AG04450 (cell line): ENCODE results near the gene WWP2. TPM values are rescaled to one million over a fixed set of nuclear protein-coding genes. Genes with fewer than 3 reads are reported as not detected.

ENCODE experiments used
- CTCF ChIA-PET: fragments of 300-600, 350-600 bp; formaldehyde crosslinking; extraction: SDS; loops from one replicate; lab custom pipeline; 2022; ENCODE audit warnings: antibody characterized with exemption, inconsistent platforms; lab: Charles Lee
- POLR2A ChIA-PET: fragments of 350-600 bp; formaldehyde crosslinking; extraction: SDS; loops from one replicate; lab custom pipeline; 2021; ENCODE audit warnings: antibody characterized with exemption, inconsistent platforms; lab: Yijun Ruan, JAX
- DNase-seq: peaks from one replicate; pipeline ENCODE4 v3.0.0-alpha.2; 2011; ENCODE audit warnings: low read depth, low spot score
- H3K27ac ChIP-seq: one replicate; pipeline ENCODE4 v1.5.1; 2012; ENCODE audit warnings: low read depth, low read length, control low read depth
- H3K27me3 ChIP-seq: one replicate; pipeline ENCODE4 v1.6.0; 2012; ENCODE audit warnings: low read length; ENCODE audit not compliant: control insufficient read depth, insufficient read depth
- H3K4me3 ChIP-seq: 2 replicates; pipeline ENCODE4 v1.5.1; 2011; ENCODE audit warnings: mild to moderate bottlenecking, low read depth, low read length, control low read depth
- H3K9me3 ChIP-seq: 2 replicates; pipeline ENCODE4 v1.5.1; 2012; ENCODE audit warnings: low read length; ENCODE audit not compliant: control insufficient read depth, insufficient read depth
- CTCF ChIP-seq: IDR thresholded peaks from 2 replicates; pipeline ENCODE4 v1.5.1; 2011; ENCODE audit warnings: low read depth, low read length, control low read depth, inconsistent platforms
- polyA plus RNA-seq: library from polyadenylated mRNA; depleted of rRNA; stranded (reverse); fragments of >200 nt; gene quantifications from 2 replicates; pipeline ENCODE4 v1.2.3, GENCODE V29; 2011

The WWP2 gene
- polyA plus RNA-seq, 1 experiment: 13.4 TPM

- peak overlapping the region; percentile 21 for H3K27ac ChIP-seq
- POLR2A ChIA-PET: no interaction called here
- DNase-seq: no peak
Observed at GRCh38 chr16:69890114-69890891, 128.2 kb downstream of the WWP2 start.

GRCh38 chr16:69890892-69891282, 128.8 kb downstream of the WWP2 start:
- Histone ChIP-seq H3K4me3 (no peak overlapping the region), H3K27me3 (no peaks in the 10 kb centered on the region), H3K27ac (peak overlapping the region; percentile 21), H3K9me3 (no peaks in the 10 kb centered on the region)
- DNase-seq: no peak
- POLR2A ChIA-PET: no interaction called here
- TF ChIP-seq CTCF: no peak
- CTCF ChIA-PET: interaction anchor here (0.7 kb wide), 1 partner anchor 40 kb away, joined by 3 read pairs; no protein-coding TSS in a partner anchor

More at GRCh38 chr16:69890114-69890891, 128.2 kb downstream of the WWP2 start:
- no peak for TF ChIP-seq CTCF
- CTCF ChIA-PET: interaction anchor here (0.7 kb wide), 1 partner anchor 40 kb away, joined by 3 read pairs; no protein-coding TSS in a partner anchor
- H3K4me3 ChIP-seq: no peak overlapping the region
- no peaks in the 10 kb centered on the region for H3K27me3 ChIP-seq
- no peaks in the 10 kb centered on the region for H3K9me3 ChIP-seq

DNA sequence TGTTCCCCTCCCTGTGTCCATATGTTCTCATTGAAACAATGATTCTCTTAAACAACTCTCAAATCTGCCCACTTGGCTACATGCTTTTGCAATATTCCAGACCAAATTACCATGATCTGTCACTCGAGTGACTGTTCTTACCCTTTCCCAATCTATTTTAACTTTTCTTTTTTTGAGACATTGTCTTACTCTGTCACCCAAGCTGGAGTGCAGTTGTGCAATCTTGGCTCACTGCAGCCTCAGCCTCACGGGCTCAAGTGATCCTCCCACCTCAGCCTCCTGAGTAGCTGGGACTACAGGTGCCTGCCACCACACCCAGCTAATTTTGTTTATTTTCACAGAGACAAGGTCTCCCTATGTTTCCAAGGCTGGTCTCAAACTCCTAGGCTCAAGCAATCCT, 130.2 kb downstream of the WWP2 start:
- no peak overlapping the region for H3K4me3 ChIP-seq
- TF ChIP-seq CTCF: no peak
- no peak overlapping the region for H3K27ac ChIP-seq
- POLR2A ChIA-PET: no interaction called here
- no peaks in the 10 kb centered on the region for H3K27me3 ChIP-seq
- CTCF ChIA-PET: no interaction called here
- H3K9me3 ChIP-seq: no peaks in the 10 kb centered on the region
- DNase-seq: no peak

- ChIA-PET CTCF (no interaction called here), POLR2A (no interaction called here)
- Histone ChIP-seq H3K27me3 (no peaks in the 10 kb centered on the region), H3K27ac (no peak overlapping the region), H3K9me3 (no peaks in the 10 kb centered on the region), H3K4me3 (no peak overlapping the region)
- no peak for TF ChIP-seq CTCF
- no peak for DNase-seq
Observed at GRCh38 chr16:69893106-69893505, 131.0 kb downstream of the WWP2 start.

DNA sequence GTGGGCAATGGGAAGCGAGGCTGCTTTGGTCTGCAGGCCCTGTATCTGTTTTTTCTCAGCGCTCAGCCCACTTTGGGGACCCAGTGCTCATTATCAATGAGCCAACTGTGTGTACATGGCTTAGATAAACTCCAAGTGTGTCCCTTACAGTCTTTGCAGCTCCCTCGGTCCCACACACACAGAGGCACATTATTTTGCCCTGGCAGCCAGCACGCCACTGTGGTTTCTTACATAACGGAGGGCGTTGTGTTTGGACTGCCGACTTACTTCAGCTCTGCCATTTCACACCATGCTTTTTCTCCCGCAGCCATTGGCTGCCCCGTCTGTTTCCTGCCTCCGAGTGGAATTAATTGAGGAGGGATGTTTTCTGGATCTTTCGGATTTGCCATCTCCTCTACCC, 132.5 kb downstream of the WWP2 start:
- no peak for DNase-seq
- Histone ChIP-seq H3K27ac (no peak overlapping the region), H3K4me3 (no peak overlapping the region), H3K27me3 (no peaks in the 10 kb centered on the region), H3K9me3 (no peaks in the 10 kb centered on the region)
- ChIA-PET CTCF (interaction anchor here (1.6 kb wide), 1 partner anchor 10 kb away, joined by 3 read pairs; no protein-coding TSS in a partner anchor), POLR2A (no interaction called here)
- no peak for TF ChIP-seq CTCF
